H1 (cell line): ENCODE results near the gene WWP2. TPM values are rescaled to one million over a fixed set of nuclear protein-coding genes. Genes with fewer than 3 reads are reported as not detected.

Source experiments
- CTCF ChIA-PET: fragments of 300-600 bp; sonication (Branson Sonifier 250); formaldehyde crosslinking; loops from one replicate; lab custom pipeline; 2021; ENCODE audit not compliant: partially characterized antibody; lab: Charles Lee
- POLR2A ChIA-PET: fragments of 300-600 bp; sonication (Branson Sonifier 250); formaldehyde crosslinking; loops from one replicate; lab custom pipeline; 2021; ENCODE audit warnings: inconsistent platforms; ENCODE audit not compliant: partially characterized antibody; lab: Charles Lee
- DNase-seq, 2 experiments: peaks; one replicate each; pipeline versions ENCODE4 v3.0.0 to v3.0.0-alpha.2; 2010 to 2022; ENCODE audit warnings: low spot score in 2 of 2, low read depth in 1 of 2, mixed read lengths in 1 of 2
- FAIRE-seq: peaks from 2 replicates; lab custom pipeline; 2011; peaks lifted over from hg19 to GRCh38; lab: Jason Lieb, UNC
- H2AFZ ChIP-seq: 2 replicates; pipeline ENCODE4 v1.8.1; 2012; ENCODE audit warnings: low read length, inconsistent platforms
- H2AK5ac ChIP-seq: 2 replicates; pipeline ENCODE4 v1.6.1; 2013; ENCODE audit warnings: low read depth, low read length
- H2BK120ac ChIP-seq: replicated peaks from 2 replicates; pipeline ENCODE3; 2013; ENCODE audit warnings: low read depth, low read length, inconsistent platforms
- H2BK12ac ChIP-seq: 2 replicates; pipeline ENCODE4 v1.6.1; 2013; ENCODE audit warnings: low read depth, low read length
- H2BK15ac ChIP-seq: 2 replicates; pipeline ENCODE4 v1.6.1; 2013; ENCODE audit warnings: low read length
- H2BK20ac ChIP-seq: 2 replicates; pipeline ENCODE4 v1.6.1; 2013; ENCODE audit warnings: low read length
- H2BK5ac ChIP-seq: 2 replicates; pipeline ENCODE4 v1.6.1; 2013; ENCODE audit warnings: low read depth, low read length
- H3K14ac ChIP-seq: 2 replicates; pipeline ENCODE4 v1.6.1; 2013; ENCODE audit warnings: inconsistent platforms; ENCODE audit not compliant: insufficient read length
- H3K18ac ChIP-seq: 2 replicates; pipeline ENCODE4 v1.6.1; 2013; ENCODE audit warnings: low read length; ENCODE audit errors: extremely low read depth
- H3K23ac ChIP-seq: 2 replicates; pipeline ENCODE4 v1.6.1; 2013; ENCODE audit warnings: inconsistent platforms; ENCODE audit not compliant: insufficient read length
- H3K23me2 ChIP-seq: 2 replicates; pipeline ENCODE4 v1.6.1; 2013; ENCODE audit warnings: low read depth, low read length
- H3K27ac ChIP-seq: 2 replicates; pipeline ENCODE4 v1.6.1; 2011; ENCODE audit warnings: low read depth, low read length, inconsistent platforms
- H3K27me3 ChIP-seq, 4 experiments: replicated peaks in 1 of 4; 1 replicate in 1 of 4; 2 replicates in 3 of 4; pipeline versions ENCODE4 v1.6.1 to v1.8.1; 2011 to 2013; ENCODE audit warnings: low read length in 3 of 4, mild to moderate bottlenecking in 3 of 4, inconsistent platforms in 2 of 4, mixed read lengths in 2 of 4, moderate library complexity in 1 of 4; ENCODE audit not compliant: control insufficient read depth in 3 of 4, insufficient read depth in 3 of 4; ENCODE audit errors: extremely low read depth in 1 of 4
- H3K36me3 ChIP-seq, 4 experiments: 2 replicates each; pipeline versions ENCODE4 v1.6.1 to v1.8.1; 2011 to 2013; ENCODE audit warnings: mild to moderate bottlenecking in 4 of 4, low read length in 3 of 4, moderate library complexity in 2 of 4, control low read depth in 1 of 4, inconsistent platforms in 1 of 4; ENCODE audit not compliant: insufficient read depth in 4 of 4, control insufficient read depth in 2 of 4
- H3K4ac ChIP-seq: replicated peaks from 2 replicates; pipeline ENCODE3; 2013; ENCODE audit warnings: low read length, low read depth, mixed read lengths, inconsistent platforms; ENCODE audit not compliant: insufficient read length
- H3K4me1 ChIP-seq, 4 experiments: replicated peaks in 1 of 4; 1 replicate in 1 of 4; 2 replicates in 3 of 4; pipeline versions ENCODE4 v1.6.1 to v1.8.1; 2011 to 2013; ENCODE audit warnings: low read length in 3 of 4, inconsistent platforms in 2 of 4, mixed read lengths in 1 of 4; ENCODE audit not compliant: insufficient read depth in 4 of 4, control insufficient read depth in 3 of 4
- H3K4me2 ChIP-seq, 2 experiments: 2 replicates each; pipeline versions ENCODE4 v1.6.1 to v1.8.1; 2011 to 2013; ENCODE audit warnings: low read depth in 2 of 2, low read length in 2 of 2, control low read depth in 1 of 2, inconsistent platforms in 1 of 2, mild to moderate bottlenecking in 1 of 2; ENCODE audit not compliant: insufficient read depth in 1 of 2
- H3K4me3 ChIP-seq, 4 experiments: fragments of 200-600, 300-600 bp in 1 of 4; sonication (generic), shearing (Covaris generic), sonication (Bioruptor Twin) in 1 of 4; 2 replicates each; pipeline versions ENCODE4 v1.5.1 to v1.8.1; 2011 to 2016; ENCODE audit warnings: low read length in 4 of 4, low read depth in 3 of 4, control low read depth in 2 of 4, inconsistent platforms in 2 of 4, mild to moderate bottlenecking in 2 of 4, mixed read lengths in 1 of 4, moderate library complexity in 1 of 4; ENCODE audit not compliant: insufficient read depth in 2 of 4; ENCODE audit errors: extremely low read depth in 1 of 4
- H3K56ac ChIP-seq: replicated peaks from 2 replicates; pipeline ENCODE3; 2013; ENCODE audit warnings: low read depth, mild to moderate bottlenecking, mixed read lengths, low read length, inconsistent platforms; ENCODE audit not compliant: insufficient read length
- H3K79me1 ChIP-seq: 2 replicates; pipeline ENCODE4 v1.6.1; 2013; ENCODE audit warnings: low read depth, low read length, control low read depth
- H3K79me2 ChIP-seq, 2 experiments: 2 replicates each; pipeline versions ENCODE4 v1.6.1 to v1.8.1; 2012 to 2013; ENCODE audit warnings: low read length in 2 of 2, mild to moderate bottlenecking in 2 of 2, inconsistent platforms in 1 of 2; ENCODE audit not compliant: insufficient read depth in 2 of 2, control insufficient read depth in 1 of 2
- H3K9ac ChIP-seq, 4 experiments: replicated peaks in 1 of 4; 1 replicate in 1 of 4; 2 replicates in 3 of 4; pipeline versions ENCODE4 v1.6.1 to v1.8.1; 2011 to 2013; ENCODE audit warnings: low read depth in 3 of 4, low read length in 3 of 4, control low read depth in 2 of 4, mild to moderate bottlenecking in 2 of 4, moderate library complexity in 2 of 4, inconsistent platforms in 1 of 4; ENCODE audit errors: extremely low read depth in 1 of 4
- H3K9me3 ChIP-seq, 2 experiments: 2 replicates each; pipeline versions ENCODE4 v1.6.1 to v1.8.1; 2012 to 2013; ENCODE audit warnings: mild to moderate bottlenecking in 2 of 2, moderate library complexity in 2 of 2, control low read depth in 1 of 2, inconsistent platforms in 1 of 2, low read depth in 1 of 2, low read length in 1 of 2, mixed read lengths in 1 of 2; ENCODE audit not compliant: insufficient read depth in 2 of 2
- H4K20me1 ChIP-seq, 2 experiments: replicated peaks in 1 of 2; 2 replicates each; pipeline versions ENCODE3 to v1.8.1; 2011 to 2013; ENCODE audit warnings: inconsistent platforms in 2 of 2, low read length in 2 of 2, mild to moderate bottlenecking in 1 of 2; ENCODE audit not compliant: insufficient read depth in 2 of 2, control insufficient read depth in 1 of 2
- H4K5ac ChIP-seq: 2 replicates; pipeline ENCODE4 v1.6.1; 2013; ENCODE audit warnings: low read length, low read depth, mixed read lengths, inconsistent platforms; ENCODE audit not compliant: insufficient read length
- H4K8ac ChIP-seq: 2 replicates; pipeline ENCODE4 v1.8.0; 2013; ENCODE audit warnings: mild to moderate bottlenecking, moderate library complexity, low read length, inconsistent platforms; ENCODE audit not compliant: insufficient read depth; ENCODE audit errors: extremely low read depth
- H4K91ac ChIP-seq: replicated peaks from 2 replicates; pipeline ENCODE3; 2013; ENCODE audit warnings: low read length, mixed read lengths, inconsistent platforms; ENCODE audit not compliant: insufficient read length
- CHD1 ChIP-seq: IDR thresholded peaks from 2 replicates; pipeline ENCODE4 v1.6.1; 2012; ENCODE audit warnings: low read depth, low read length, improper control_type of control experiment
- CREB1 ChIP-seq: IDR thresholded peaks from 2 replicates; pipeline ENCODE4 v1.6.1; 2012; ENCODE audit warnings: inconsistent platforms
- EGR1 ChIP-seq: IDR thresholded peaks from 2 replicates; pipeline ENCODE4 v1.6.1; 2011; ENCODE audit warnings: low read depth, low read length, borderline replicate concordance
- GABPA ChIP-seq: IDR thresholded peaks from 2 replicates; pipeline ENCODE4 v1.6.1; 2011; ENCODE audit warnings: mild to moderate bottlenecking, low read length, moderate library complexity, borderline replicate concordance; ENCODE audit not compliant: insufficient read depth
- GTF2F1 ChIP-seq: IDR thresholded peaks from 2 replicates; pipeline ENCODE4 v1.6.1; 2012; ENCODE audit warnings: low read depth, low read length, improper control_type of control experiment, borderline replicate concordance
- MAFK ChIP-seq: IDR thresholded peaks from 2 replicates; pipeline ENCODE4 v1.6.1; 2012; ENCODE audit warnings: low read depth, mild to moderate bottlenecking, improper control_type of control experiment, low read length
- MAX ChIP-seq: IDR thresholded peaks from 2 replicates; pipeline ENCODE4 v1.6.1; 2012; ENCODE audit warnings: inconsistent platforms
- RXRA ChIP-seq: IDR thresholded peaks from 2 replicates; pipeline ENCODE4 v1.6.1; 2011; ENCODE audit warnings: low read depth, mild to moderate bottlenecking, low read length, moderate library complexity; ENCODE audit not compliant: insufficient read depth
- WGBS, 2 experiments: shearing (Covaris generic) in 1 of 2; methylation state at CpG; one replicate each; pipeline versions ENCODE4 v1.1.6 to v1.1.7; 2013 to 2015; ENCODE audit warnings: low lambda C conversion rate in 2 of 2, mixed read lengths in 2 of 2, inconsistent platforms in 1 of 2, low coverage in 1 of 2, missing lambda C conversion rate in 1 of 2; ENCODE audit not compliant: insufficient replicate concordance in 2 of 2, insufficient coverage in 1 of 2, insufficient read length in 1 of 2; ENCODE audit errors: extremely low coverage in 1 of 2, missing lambda C conversion rate in 1 of 2; 5-methylcytosine and 5-hydroxymethylcytosine counted together
- polyA plus RNA-seq, 7 experiments: library from polyadenylated mRNA; depleted of rRNA in 3 of 7; stranded (reverse) in 5 of 7; unstranded in 2 of 7; fragments of >200 nt in 5 of 7; fragments of 200-250 nt in 2 of 7; gene quantifications; 1 replicate in 5 of 7; 2 replicates in 1 of 7; 4 replicates in 1 of 7; pipeline versions ENCODE4 v1.2.1 to v1.2.3, GENCODE V29; 2011 to 2013; ENCODE audit warnings: missing spikeins in 2 of 7, mixed read lengths in 2 of 7
- total RNA-seq: library from RNA; stranded (reverse); fragmentation: NEBNext Ultra II Directional; extraction: Animal tissue kit (Norgen Biotek cat#: 25700); gene quantifications from 2 replicates; pipeline ENCODE4 v1.2.1, GENCODE V29; 2021

Gene WWP2
- total and polyA plus RNA-seq, 2 of the 8 experiments (the other 6 are each of a cell fraction or from before 2014, with no cell fraction given): 14.1 to 42.2 TPM

GRCh38 chr16:69787883-69788282, 25.8 kb downstream of the WWP2 start:
- H2BK20ac ChIP-seq: no peak overlapping the region
- H2BK12ac ChIP-seq: no peak overlapping the region
- H3K14ac ChIP-seq: no peak overlapping the region
- WGBS, 2 experiments: 95% methylated on average over 4 of the region's 4 CpGs; no CpG with 5 or more reads in 1 of the 2 experiments
- no peak overlapping the region for H4K8ac ChIP-seq
- ChIA-PET POLR2A (no interaction called here), CTCF (interaction anchor here (0.7 to 6.8 kb wide), 2 partner anchors 8 to 23 kb away, joined by 3 to 43 read pairs; no protein-coding TSS in a partner anchor)
- FAIRE-seq: no peak
- no peak overlapping the region for H2BK120ac ChIP-seq
- H3K18ac ChIP-seq: no peak overlapping the region
- H2AK5ac ChIP-seq: no peak overlapping the region
- H2BK5ac ChIP-seq: no peak overlapping the region
- no peaks in the 10 kb centered on the region; a peak in 1 of 4 replicates for H3K79me2 ChIP-seq
- H3K56ac ChIP-seq: no peak overlapping the region
- H4K20me1 ChIP-seq: peaks cover 0 to 3% of the 10 kb centered on the region in 2 experiments
- H3K4ac ChIP-seq: no peak overlapping the region
- no peak for DNase-seq
- H3K36me3 ChIP-seq: peaks cover 0 to 9% (median 1%) of the 10 kb centered on the region in 4 experiments; a peak in 5 of 8 replicates
- no peak overlapping the region for H3K4me3 ChIP-seq
- H3K23me2 ChIP-seq: no peaks in the 10 kb centered on the region
- H3K4me2 ChIP-seq: no peak overlapping the region
- no peak overlapping the region for H3K23ac ChIP-seq
- TF ChIP-seq EGR1 (no peak), MAFK (no peak), RXRA (no peak), MAX (no peak), GTF2F1 (no peak), GABPA (no peak), CREB1 (no peak), CHD1 (no peak)
- no peaks in the 10 kb centered on the region; the same call in 1 of the 2 replicates for H3K79me1 ChIP-seq
- H4K5ac ChIP-seq: no peak overlapping the region
- no peak overlapping the region for H4K91ac ChIP-seq
- no peak overlapping the region for H2AFZ ChIP-seq
- no peak overlapping the region for H3K27ac ChIP-seq
- no peaks in the 10 kb centered on the region for H3K27me3 ChIP-seq
- H3K9ac ChIP-seq: no peak overlapping the region
- H3K9me3 ChIP-seq: no peaks in the 10 kb centered on the region
- H3K4me1 ChIP-seq: no peaks in the 10 kb centered on the region
- H2BK15ac ChIP-seq: no peak overlapping the region
